ENCODE measurements around the gene BACH1. TPM values are rescaled to one million over a fixed set of nuclear protein-coding genes. Genes with fewer than 3 reads are reported as not detected.
A peak's percentile ranks its signal among the peaks of the same experiment; 100 is the strongest.
"Not testable (repeated sequence)": the region's sequence is repeated elsewhere in the genome, so short reads cannot be mapped to it uniquely, and the experiment has no call there.

The BACH1 gene
- total RNA-seq: 141 and 152 TPM in 2 replicates

GRCh38 chr21:29298348-29299045 lies at the start of gene BACH1:
BACH1 (plus strand) TSS chr21:29298922; CDS start chr21:29321281, 22,359 bp downstream.
- Mint-ChIP-seq H3K4me3 (peak within 1 kb of the TSS; percentile 97), H3K36me3 (ENCODE audit: low read depth) (peaks cover 24% of the 10 kb centered on the region), H3K27me3 (no peaks in the 10 kb centered on the region), H3K4me1 (peaks cover 74% of the 10 kb centered on the region), H3K9me3 (peaks cover 2% of the 10 kb centered on the region), H3K27ac (peak within 1 kb of the TSS; percentile 99)
- ChIA-PET CTCF (interaction anchor here (0.8 to 4.4 kb wide), 10 partner anchors 50 to 210 kb away, joined by 3 to 27 read pairs (median 3); no protein-coding TSS in a partner anchor), POLR2A (interaction anchor here (0.6 to 6.2 kb wide), 26 partner anchors 9 to 296 kb away, joined by 3 to 137 read pairs (median 5); partner anchors contain the start of genes CCT8 and USP16)
- ATAC-seq (ENCODE audit: low read depth) (peak; percentile 51), DNase-seq (peak; percentile 86)
- intact Hi-C loops (cut with micrococcal nuclease): loop anchor here (1.0 kb wide), 1 partner anchor 134 kb away; no protein-coding TSS in a partner anchor
- TF ChIP-seq CTCF (IDR thresholded peaks at IDR 0.05): no peak

- ATAC-seq (ENCODE audit: low read depth); intact Hi-C loops (cut with micrococcal nuclease); H3K4me3 Mint-ChIP-seq; H3K27me3 Mint-ChIP-seq; H3K36me3 Mint-ChIP-seq (ENCODE audit: low read depth); H3K4me1 Mint-ChIP-seq; H3K27ac Mint-ChIP-seq; DNase-seq; POLR2A ChIA-PET: not testable (repeated sequence)
- CTCF ChIA-PET: interaction anchor here (1.5 kb wide), 1 partner anchor 51 kb away, joined by 3 read pairs; no protein-coding TSS in a partner anchor
- H3K9me3 Mint-ChIP-seq: peaks cover 10% of the 10 kb centered on the region
These were observed 49.4 kb upstream of the BACH1 start for GRCh38 chr21:29249289-29249688.

GRCh38 chr21:29250636-29251035 lies 48.1 kb upstream of the BACH1 start:
- no peak for DNase-seq
- Mint-ChIP-seq H3K4me1 (peaks cover 4% of the 10 kb centered on the region), H3K27ac (no peak overlapping the region), H3K27me3 (no peaks in the 10 kb centered on the region), H3K4me3 (no peak overlapping the region), H3K9me3 (peaks cover 16% of the 10 kb centered on the region), H3K36me3 (ENCODE audit: low read depth) (peaks cover 7% of the 10 kb centered on the region)
- no peak for ATAC-seq (ENCODE audit: low read depth)
- TF ChIP-seq CTCF (IDR thresholded peaks at IDR 0.05): no peak
- CTCF ChIA-PET: interaction anchor here (1.5 kb wide), 1 partner anchor 50 kb away, joined by 3 read pairs; no protein-coding TSS in a partner anchor
- intact Hi-C loops (cut with micrococcal nuclease): loop anchor here (2.0 kb wide), 1 partner anchor 16 kb away; no protein-coding TSS in a partner anchor
- POLR2A ChIA-PET: no interaction called here

- ATAC-seq (ENCODE audit: low read depth); H3K4me3 Mint-ChIP-seq; DNase-seq; CTCF ChIA-PET; H3K4me1 Mint-ChIP-seq; H3K36me3 Mint-ChIP-seq (ENCODE audit: low read depth); intact Hi-C loops (cut with micrococcal nuclease); H3K27me3 Mint-ChIP-seq; H3K27ac Mint-ChIP-seq; POLR2A ChIA-PET: not testable (repeated sequence)
- H3K9me3 Mint-ChIP-seq: peaks cover 16% of the 10 kb centered on the region
These were observed 44.9 kb upstream of the BACH1 start for GRCh38 chr21:29253861-29254260.

GRCh38 chr21:29254550-29254949 lies 44.2 kb upstream of the BACH1 start:
- intact Hi-C loops (cut with micrococcal nuclease): no loop called here
- ChIA-PET POLR2A (interaction anchor here (1.2 kb wide), 1 partner anchor 46 kb away, joined by 3 read pairs; no protein-coding TSS in a partner anchor), CTCF (no interaction called here)
- Mint-ChIP-seq H3K27ac (no peak overlapping the region), H3K27me3 (no peaks in the 10 kb centered on the region), H3K9me3 (peaks cover 16% of the 10 kb centered on the region), H3K4me3 (no peak overlapping the region), H3K36me3 (ENCODE audit: low read depth) (peaks cover 7% of the 10 kb centered on the region), H3K4me1 (no peaks in the 10 kb centered on the region)
- no peak for DNase-seq
- no peak for ATAC-seq (ENCODE audit: low read depth)
- TF ChIP-seq CTCF (IDR thresholded peaks at IDR 0.05): no peak

Data from activated B cell treated with CpG ODN at 0.5 μM for 24 hours (primary cell).